Activated CD8-positive, alpha-beta T cell treated with anti-CD3 and anti-CD28 coated beads, Interleukin-2, amount 10 ng/mL, durations not matched to agents 7 days and 5 days (primary cell): ENCODE results near the gene RNF10. TPM values are rescaled to one million over a fixed set of nuclear protein-coding genes. Genes with fewer than 3 reads are reported as not detected.

ENCODE experiments used
- ATAC-seq: fragments of 150-1000 bp; cut with Tn5 transposase; one replicate; pipeline ENCODE4 v1.10.0; 2021; ENCODE audit warnings: moderate library complexity
- CTCF ChIA-PET: fragments of 350-600 bp; sonication (Branson Sonifier 250); formaldehyde crosslinking; loops from one replicate; lab custom pipeline; 2021; ENCODE audit warnings: antibody characterized with exemption; lab: Charles Lee
- POLR2A ChIA-PET: fragments of 350-600 bp; sonication (Branson Sonifier 250); formaldehyde crosslinking; loops from one replicate; lab custom pipeline; 2021; ENCODE audit warnings: antibody characterized with exemption; lab: Charles Lee
- DNase-seq: peaks from one replicate; pipeline ENCODE4 v3.0.0-alpha.2; 2020
- H3K27ac Mint-ChIP-seq: one replicate; pipeline ENCODE4 v1.8.0; 2021; ENCODE audit warnings: mild to moderate bottlenecking, mixed read lengths
- H3K27me3 Mint-ChIP-seq: one replicate; pipeline ENCODE4 v1.8.0; 2021; ENCODE audit warnings: low read depth, mixed read lengths
- H3K36me3 Mint-ChIP-seq: one replicate; pipeline ENCODE4 v1.8.0; 2021; ENCODE audit warnings: low read depth, mixed read lengths
- H3K4me1 Mint-ChIP-seq: one replicate; pipeline ENCODE4 v1.8.0; 2021; ENCODE audit warnings: low read depth, mixed read lengths
- H3K4me3 Mint-ChIP-seq: one replicate; pipeline ENCODE4 v1.8.0; 2021; ENCODE audit warnings: mild to moderate bottlenecking, mixed read lengths
- H3K9me3 Mint-ChIP-seq: one replicate; pipeline ENCODE4 v1.8.0; 2022; ENCODE audit warnings: mixed read lengths; ENCODE audit not compliant: insufficient read depth
- total RNA-seq, 2 experiments: library from RNA; stranded (reverse); gene quantifications; one replicate each; pipeline ENCODE4 v1.2.3, GENCODE V29; 2021

Gene RNF10
- total RNA-seq, 2 experiments from 2014 or later: 192 to 204 TPM

DNA sequence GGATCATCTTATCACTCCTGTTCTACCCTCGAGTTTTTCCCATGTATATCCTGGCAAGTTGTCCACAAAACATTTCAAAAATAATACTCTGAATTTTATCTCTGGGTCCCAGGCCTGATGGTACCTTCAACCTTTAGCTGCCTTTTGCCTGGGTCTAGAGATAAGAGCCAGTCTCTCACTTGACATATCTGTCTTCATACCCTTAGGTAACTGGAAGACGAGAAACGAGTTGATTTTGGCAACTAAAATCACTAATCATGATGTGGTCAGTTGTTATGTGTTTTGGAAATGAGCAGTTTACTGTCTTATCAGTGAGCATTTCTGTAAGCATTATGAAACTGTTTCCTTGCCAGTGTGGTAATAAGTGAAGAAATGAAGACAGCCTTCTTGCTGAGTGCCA, 6.3 kb downstream of the RNF10 start:
- H3K4me3 Mint-ChIP-seq: no peak overlapping the region
- no peaks in the 10 kb centered on the region for H3K9me3 Mint-ChIP-seq
- H3K27ac Mint-ChIP-seq: peak overlapping the region; percentile 69
- DNase-seq: no peak
- H3K4me1 Mint-ChIP-seq: peaks cover 53% of the 10 kb centered on the region
- ATAC-seq: no peak
- no peaks in the 10 kb centered on the region for H3K27me3 Mint-ChIP-seq
- ChIA-PET POLR2A (no interaction called here), CTCF (no interaction called here)
- peaks cover 54% of the 10 kb centered on the region for H3K36me3 Mint-ChIP-seq

DNA sequence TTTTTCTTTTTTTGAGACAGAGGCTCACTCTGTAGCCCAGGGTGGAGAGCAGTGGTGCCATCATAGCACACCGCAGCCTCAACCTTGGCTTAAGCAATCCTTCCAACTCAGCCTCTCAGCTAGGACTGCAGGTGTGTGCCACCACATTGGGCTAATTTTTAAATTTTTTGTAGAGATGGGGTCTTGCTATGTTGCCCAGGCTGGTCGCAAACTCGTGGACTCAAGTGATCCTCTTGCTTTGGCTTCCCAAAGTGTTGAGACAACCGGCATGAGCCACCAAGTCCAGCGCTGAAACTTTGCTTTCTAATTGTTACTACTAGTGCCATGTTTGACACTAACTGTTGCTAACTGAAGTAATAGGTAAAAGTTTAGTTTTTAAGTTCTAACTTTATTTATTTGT, 8.0 kb downstream of the RNF10 start:
- DNase-seq (no peak), ATAC-seq (no peak)
- H3K36me3 Mint-ChIP-seq: peaks cover 46% of the 10 kb centered on the region
- H3K4me3 Mint-ChIP-seq: no peak overlapping the region
- no peaks in the 10 kb centered on the region for H3K9me3 Mint-ChIP-seq
- no peak overlapping the region for H3K27ac Mint-ChIP-seq
- H3K4me1 Mint-ChIP-seq: peaks cover 40% of the 10 kb centered on the region
- ChIA-PET CTCF (no interaction called here), POLR2A (no interaction called here)
- no peaks in the 10 kb centered on the region for H3K27me3 Mint-ChIP-seq

DNA sequence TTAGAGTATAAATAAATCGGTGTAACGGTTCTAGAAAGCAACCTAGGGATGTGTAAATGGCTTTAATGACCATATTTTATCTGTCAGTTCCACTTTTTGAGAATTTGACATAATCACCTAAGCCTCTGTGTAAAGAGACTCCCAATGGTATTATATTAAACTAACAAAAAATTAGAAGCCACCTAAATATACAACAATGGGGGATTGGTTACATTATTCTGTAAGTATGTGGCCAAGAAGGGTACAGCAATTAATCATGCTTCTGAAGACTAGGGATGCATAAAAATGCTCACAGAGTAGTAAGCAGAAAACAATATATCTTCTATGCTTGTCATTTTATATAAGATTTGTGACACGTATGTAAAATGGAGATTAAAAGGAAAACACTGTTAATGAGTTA, 10.5 kb downstream of the RNF10 start:
- H3K27me3 Mint-ChIP-seq: no peaks in the 10 kb centered on the region

DNA sequence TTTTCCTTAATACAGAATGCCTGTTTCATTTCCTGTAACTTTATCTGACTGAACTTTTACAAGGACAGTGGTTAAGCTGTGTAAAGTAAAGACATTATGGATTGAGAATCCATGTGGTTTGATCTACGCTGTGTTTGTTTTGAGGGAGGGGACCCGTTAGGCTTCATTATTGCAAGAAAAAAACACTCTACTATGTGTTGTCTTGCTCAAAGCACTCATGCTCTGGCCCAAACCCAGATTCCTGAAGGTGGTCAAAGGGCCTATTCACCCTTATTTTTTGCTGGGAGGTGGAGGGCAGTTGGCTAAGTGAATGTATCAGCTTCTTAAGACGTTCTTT, 11.9 kb downstream of the RNF10 start:
- no peak overlapping the region for H3K27ac Mint-ChIP-seq
- no peak overlapping the region for H3K4me3 Mint-ChIP-seq
- no peaks in the 10 kb centered on the region for H3K27me3 Mint-ChIP-seq
- H3K36me3 Mint-ChIP-seq: peaks cover 14% of the 10 kb centered on the region
- peaks cover 4% of the 10 kb centered on the region for H3K4me1 Mint-ChIP-seq
- H3K9me3 Mint-ChIP-seq: no peaks in the 10 kb centered on the region
- POLR2A ChIA-PET: no interaction called here
- no peak for DNase-seq
- ATAC-seq: no peak
- CTCF ChIA-PET: interaction anchor here (0.9 to 1.6 kb wide), 3 partner anchors 15 to 77 kb away, joined by 3 to 4 read pairs (median 4); partner anchors contain the start of gene SRSF9

More for the DNA sequence above, 10.5 kb downstream of the RNF10 start:
- H3K27ac Mint-ChIP-seq: no peak overlapping the region
- DNase-seq: no peak
- POLR2A ChIA-PET: interaction anchor here (0.6 kb wide), 2 partner anchors 37 to 1958 kb away, joined by 3 read pairs; partner anchors contain the start of gene POP5
- no peak overlapping the region for H3K4me3 Mint-ChIP-seq
- CTCF ChIA-PET: interaction anchor here (0.8 kb wide), 1 partner anchor 104 kb away, joined by 3 read pairs; no protein-coding TSS in a partner anchor
- peaks cover 14% of the 10 kb centered on the region for H3K4me1 Mint-ChIP-seq
- no peak for ATAC-seq
- no peaks in the 10 kb centered on the region for H3K9me3 Mint-ChIP-seq
- H3K36me3 Mint-ChIP-seq: peaks cover 23% of the 10 kb centered on the region

DNA sequence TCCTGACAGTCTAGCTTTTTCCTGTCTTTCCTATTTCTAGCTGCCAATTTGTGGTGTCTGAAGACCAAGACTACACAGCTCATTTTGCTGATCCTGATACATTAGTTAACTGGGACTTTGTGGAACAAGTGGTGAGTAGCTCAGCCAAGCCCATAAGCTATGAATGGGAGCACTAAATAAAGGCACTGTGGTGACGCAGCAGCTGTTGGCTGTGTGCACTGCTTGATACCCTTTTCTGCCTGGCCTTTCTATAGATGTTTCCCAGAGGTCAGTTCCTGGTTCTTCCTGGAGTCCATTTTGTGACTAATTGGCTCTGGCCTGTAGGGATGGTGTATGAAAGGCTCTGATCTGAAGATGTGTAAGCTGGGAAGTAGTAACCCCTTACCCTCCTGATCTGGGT, 20.5 kb downstream of the RNF10 start:
- Mint-ChIP-seq H3K27ac (no peak overlapping the region), H3K9me3 (no peaks in the 10 kb centered on the region), H3K4me3 (no peak overlapping the region), H3K27me3 (no peaks in the 10 kb centered on the region), H3K4me1 (peaks cover 6% of the 10 kb centered on the region), H3K36me3 (peaks cover 28% of the 10 kb centered on the region)
- no peak for DNase-seq
- no peak for ATAC-seq
- ChIA-PET CTCF (no interaction called here), POLR2A (no interaction called here)

DNA sequence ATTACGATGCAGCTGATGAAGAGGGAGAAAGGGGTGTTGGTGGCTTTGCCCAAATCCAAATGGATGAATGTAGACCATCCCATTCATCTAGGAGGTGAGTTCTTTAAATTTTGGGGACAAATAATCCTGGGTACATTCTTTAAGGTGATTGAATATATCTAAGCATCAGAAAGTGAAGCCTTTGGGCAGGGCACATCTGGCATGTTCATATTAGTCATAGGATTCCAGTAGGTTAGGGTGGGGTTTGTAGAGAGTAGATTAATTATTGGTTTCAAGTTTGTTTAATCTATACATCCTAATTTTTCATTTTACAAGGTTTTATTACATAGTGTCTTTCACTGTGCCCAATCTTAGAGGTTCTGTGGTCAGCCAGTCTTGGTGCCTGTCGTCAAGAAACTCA, 23.4 kb downstream of the RNF10 start:
- no peak overlapping the region for H3K27ac Mint-ChIP-seq
- no peak for DNase-seq
- peaks cover 2% of the 10 kb centered on the region for H3K4me1 Mint-ChIP-seq
- CTCF ChIA-PET: no interaction called here
- H3K27me3 Mint-ChIP-seq: no peaks in the 10 kb centered on the region
- H3K36me3 Mint-ChIP-seq: peaks cover 40% of the 10 kb centered on the region
- H3K9me3 Mint-ChIP-seq: no peaks in the 10 kb centered on the region
- ATAC-seq: no peak
- no peak overlapping the region for H3K4me3 Mint-ChIP-seq
- POLR2A ChIA-PET: no interaction called here

DNA sequence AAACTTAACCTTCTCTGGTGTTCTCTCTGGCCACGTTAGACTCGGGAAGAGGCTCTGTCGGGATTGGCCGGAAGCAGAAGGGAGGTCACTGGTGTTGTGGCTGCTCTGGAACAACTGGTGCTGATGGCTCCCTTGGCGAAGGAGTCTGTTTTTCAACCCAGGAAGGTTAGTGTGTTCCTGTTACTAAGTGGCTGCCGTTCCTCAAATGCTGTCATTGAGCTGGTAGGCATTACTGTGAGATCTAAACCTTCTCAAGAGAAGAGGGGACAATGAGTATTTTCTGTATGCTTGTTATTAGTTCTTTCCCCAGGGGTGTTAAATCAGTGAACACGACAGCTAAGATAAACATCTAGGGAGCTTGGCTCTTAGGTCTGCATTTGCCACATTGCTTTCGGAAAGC, 28.8 kb downstream of the RNF10 start:
- no peaks in the 10 kb centered on the region for H3K27me3 Mint-ChIP-seq
- H3K4me1 Mint-ChIP-seq: no peaks in the 10 kb centered on the region
- DNase-seq (no peak), ATAC-seq (no peak)
- peak overlapping the region; percentile 37 for H3K27ac Mint-ChIP-seq
- ChIA-PET CTCF (no interaction called here), POLR2A (no interaction called here)
- no peaks in the 10 kb centered on the region for H3K9me3 Mint-ChIP-seq
- H3K4me3 Mint-ChIP-seq: no peak overlapping the region
- peaks cover 61% of the 10 kb centered on the region for H3K36me3 Mint-ChIP-seq

DNA sequence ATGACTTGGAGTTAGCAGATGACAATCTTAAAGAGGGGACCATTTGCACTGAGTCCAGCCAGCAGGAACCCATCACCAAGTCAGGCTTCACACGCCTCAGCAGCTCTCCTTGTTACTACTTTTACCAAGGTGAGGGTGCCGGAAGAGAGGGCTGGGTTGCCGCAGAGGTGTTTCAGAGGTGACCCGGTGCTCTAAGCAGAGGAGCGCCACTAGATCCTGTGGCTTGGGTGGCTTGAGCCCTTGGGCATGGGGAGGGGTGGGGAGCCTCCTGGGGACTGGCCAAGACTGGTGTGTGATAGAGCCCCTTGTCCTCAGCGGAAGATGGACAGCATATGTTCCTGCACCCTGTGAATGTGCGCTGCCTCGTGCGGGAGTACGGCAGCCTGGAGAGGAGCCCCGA, 29.3 kb downstream of the RNF10 start:
- CTCF ChIA-PET: no interaction called here
- POLR2A ChIA-PET: no interaction called here
- H3K4me1 Mint-ChIP-seq: no peaks in the 10 kb centered on the region
- no peak for DNase-seq
- no peaks in the 10 kb centered on the region for H3K27me3 Mint-ChIP-seq
- peaks cover 60% of the 10 kb centered on the region for H3K36me3 Mint-ChIP-seq
- no peak overlapping the region for H3K4me3 Mint-ChIP-seq
- H3K27ac Mint-ChIP-seq: no peak overlapping the region
- H3K9me3 Mint-ChIP-seq: no peaks in the 10 kb centered on the region
- no peak for ATAC-seq

DNA sequence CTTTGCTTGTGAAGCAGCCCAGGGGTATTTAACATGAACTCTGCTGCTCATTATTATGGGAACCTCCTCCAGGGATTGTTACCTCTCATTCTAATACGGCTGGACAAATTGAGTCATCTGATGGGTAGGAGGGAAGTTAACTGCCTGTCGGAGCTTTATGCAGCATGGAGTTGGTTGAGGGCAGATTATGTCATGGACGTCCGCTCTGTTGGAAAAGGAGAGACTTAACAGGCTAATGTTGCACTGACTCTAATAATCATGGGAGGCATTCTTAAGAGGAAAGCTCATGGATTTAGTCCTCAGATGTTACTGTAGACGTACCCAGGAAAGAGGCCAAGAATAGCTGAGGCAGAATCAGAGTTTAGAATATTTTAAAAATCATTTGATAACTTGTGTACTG, 37.1 kb downstream of the RNF10 start:
- no peaks in the 10 kb centered on the region for H3K4me1 Mint-ChIP-seq
- ChIA-PET CTCF (interaction anchor here (0.7 to 1.8 kb wide), 4 partner anchors 10 to 13 kb away, joined by 3 to 7 read pairs (median 4); partner anchors contain the start of gene POP5), POLR2A (interaction anchor here (0.5 to 1.8 kb wide), 5 partner anchors 8 to 319 kb away, joined by 3 to 8 read pairs (median 4); partner anchors contain the start of gene POP5)
- DNase-seq: no peak
- no peak for ATAC-seq
- no peaks in the 10 kb centered on the region for H3K9me3 Mint-ChIP-seq
- H3K36me3 Mint-ChIP-seq: peaks cover 62% of the 10 kb centered on the region
- no peaks in the 10 kb centered on the region for H3K27me3 Mint-ChIP-seq
- no peak overlapping the region for H3K27ac Mint-ChIP-seq
- no peak overlapping the region for H3K4me3 Mint-ChIP-seq

DNA sequence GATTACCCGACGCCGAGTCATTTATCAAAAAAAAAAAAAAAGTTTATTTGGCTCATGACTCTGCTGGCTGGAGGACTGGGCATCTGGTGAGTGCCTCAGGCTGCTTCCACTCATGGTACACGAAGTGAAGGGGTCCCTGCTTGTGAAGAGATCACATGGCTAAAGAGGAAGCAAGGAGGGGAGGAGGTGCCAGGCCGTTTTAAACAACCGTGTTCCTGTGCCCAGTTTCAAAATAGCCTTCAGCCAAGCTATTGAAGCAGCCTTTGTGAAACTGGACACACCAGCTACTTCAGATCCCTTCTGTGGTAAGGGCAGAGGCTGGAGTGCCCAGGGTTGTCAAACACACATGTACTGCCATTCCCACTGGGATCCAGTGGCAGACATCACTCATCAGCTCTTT, 39.4 kb downstream of the RNF10 start:
- no peak for ATAC-seq
- H3K27me3 Mint-ChIP-seq: no peaks in the 10 kb centered on the region
- POLR2A ChIA-PET: no interaction called here

DNA sequence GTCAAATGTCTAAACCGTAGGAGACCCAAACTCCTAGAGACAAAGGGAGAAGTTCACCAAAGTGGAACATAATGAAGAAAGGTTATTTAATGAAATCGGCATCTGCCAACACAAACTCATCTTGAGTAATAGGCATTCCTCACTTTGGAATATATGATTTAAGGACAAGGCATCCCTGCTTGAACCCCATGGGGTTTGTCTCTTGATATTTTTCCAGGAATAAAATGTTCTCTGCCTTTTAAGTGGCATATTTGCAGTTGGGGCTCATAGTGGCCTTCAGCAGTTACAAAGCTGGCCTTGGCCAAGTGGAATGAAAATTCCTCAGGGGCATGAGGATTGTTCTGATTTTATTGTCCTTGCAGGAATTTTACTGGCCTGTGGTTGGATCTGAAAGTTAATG, 40.0 kb downstream of the RNF10 start:
- no peak for ATAC-seq
- Mint-ChIP-seq H3K36me3 (peaks cover 70% of the 10 kb centered on the region), H3K4me1 (peaks cover 1% of the 10 kb centered on the region), H3K4me3 (no peak overlapping the region), H3K9me3 (no peaks in the 10 kb centered on the region), H3K27me3 (no peaks in the 10 kb centered on the region), H3K27ac (no peak overlapping the region)
- no peak for DNase-seq
- ChIA-PET CTCF (interaction anchor here (1.0 to 1.5 kb wide), 2 partner anchors 9 to 22 kb away, joined by 3 to 4 read pairs; no protein-coding TSS in a partner anchor), POLR2A (no interaction called here)

More for the DNA sequence above, 39.4 kb downstream of the RNF10 start:
- no peak overlapping the region for H3K27ac Mint-ChIP-seq
- CTCF ChIA-PET: interaction anchor here (1.5 kb wide), 1 partner anchor 9 kb away, joined by 4 read pairs; no protein-coding TSS in a partner anchor
- no peak for DNase-seq
- no peak overlapping the region for H3K4me3 Mint-ChIP-seq
- no peaks in the 10 kb centered on the region for H3K9me3 Mint-ChIP-seq
- H3K36me3 Mint-ChIP-seq: peaks cover 73% of the 10 kb centered on the region
- H3K4me1 Mint-ChIP-seq: no peaks in the 10 kb centered on the region

DNA sequence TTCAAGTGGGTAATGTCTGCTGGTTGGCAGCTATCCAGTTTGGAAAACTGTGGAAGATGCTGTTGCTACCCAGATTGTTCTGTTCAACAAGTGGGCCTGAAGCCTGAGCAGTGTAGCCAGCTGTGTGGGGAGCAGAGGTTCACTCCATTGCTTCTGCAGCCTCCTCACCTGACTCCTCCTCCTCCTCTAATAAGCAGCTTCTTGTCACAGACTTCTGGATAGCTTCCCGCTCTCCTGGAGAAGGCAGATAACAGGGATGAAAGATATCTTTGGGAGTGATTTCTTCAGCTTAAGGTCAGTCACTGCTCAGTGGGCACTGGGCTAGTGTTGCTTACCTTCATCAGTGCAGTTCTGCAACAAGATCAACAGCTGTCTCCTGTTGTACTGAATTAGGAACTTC, 45.0 kb downstream of the RNF10 start:
- DNase-seq: no peak
- ChIA-PET CTCF (no interaction called here), POLR2A (interaction anchor here (1.6 kb wide), 1 partner anchor 9 kb away, joined by 4 read pairs; no protein-coding TSS in a partner anchor)
- H3K4me3 Mint-ChIP-seq: no peak overlapping the region
- no peak overlapping the region for H3K27ac Mint-ChIP-seq
- H3K9me3 Mint-ChIP-seq: no peaks in the 10 kb centered on the region
- H3K4me1 Mint-ChIP-seq: peaks cover 38% of the 10 kb centered on the region
- H3K36me3 Mint-ChIP-seq: peaks cover 47% of the 10 kb centered on the region
- peaks cover 9% of the 10 kb centered on the region for H3K27me3 Mint-ChIP-seq
- ATAC-seq: no peak
